ENCODE data around the gene CYB5RL.

DNA sequence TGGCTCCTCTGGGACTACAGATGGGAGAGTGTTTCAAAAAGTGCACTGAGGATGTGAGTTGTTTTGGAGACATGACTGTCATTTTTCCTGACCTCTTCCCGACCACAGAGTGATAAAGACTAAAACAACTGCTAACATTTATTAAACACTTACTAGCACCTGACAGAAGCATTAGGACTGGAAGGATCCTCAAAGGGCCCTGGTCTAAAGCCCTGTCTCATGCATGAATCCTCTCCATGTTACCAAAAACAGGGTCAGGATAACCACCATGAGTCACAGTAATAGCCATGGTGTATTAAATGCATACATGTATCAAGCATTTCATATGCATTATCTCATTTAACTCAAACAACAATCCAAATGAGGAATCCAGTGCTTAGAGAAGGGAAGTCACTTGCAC is 11.5 kb downstream of the CYB5RL start:
- TF ChIP-seq POLR2AphosphoS5 (IDR thresholded peaks at IDR 0.05; ENCODE audit: borderline replicate concordance, low read depth, low read length) = no peak
- TF ChIP-seq EZH2 (IDR thresholded peaks at IDR 0.05) = no peak

Data from SK-N-MC (cell line).